H1 (cell line): Measurements from ENCODE around the gene TLL1. TPM values are rescaled to one million over a fixed set of nuclear protein-coding genes. Genes with fewer than 3 reads are reported as not detected.

Source experiments
- CHD2 ChIP-seq: IDR thresholded peaks from 2 replicates; pipeline ENCODE4 v1.6.1; 2012; ENCODE audit warnings: low read length, improper control_type of control experiment
- RAD21 ChIP-seq, 2 experiments: IDR thresholded peaks in 1 of 2; conservative IDR thresholded peaks in 1 of 2; 2 replicates each; pipeline ENCODE4 v1.6.1; 2011; ENCODE audit warnings: low read depth in 2 of 2, low read length in 2 of 2, improper control_type of control experiment in 1 of 2, inconsistent platforms in 1 of 2, mild to moderate bottlenecking in 1 of 2, moderate library complexity in 1 of 2
- RXRA ChIP-seq: IDR thresholded peaks from 2 replicates; pipeline ENCODE4 v1.6.1; 2011; ENCODE audit warnings: low read depth, mild to moderate bottlenecking, low read length, moderate library complexity; ENCODE audit not compliant: insufficient read depth
- polyA plus RNA-seq, 7 experiments: library from polyadenylated mRNA; depleted of rRNA in 3 of 7; stranded (reverse) in 5 of 7; unstranded in 2 of 7; fragments of >200 nt in 5 of 7; fragments of 200-250 nt in 2 of 7; gene quantifications; 1 replicate in 5 of 7; 2 replicates in 1 of 7; 4 replicates in 1 of 7; pipeline versions ENCODE4 v1.2.1 to v1.2.3, GENCODE V29; 2011 to 2013; ENCODE audit warnings: missing spikeins in 2 of 7, mixed read lengths in 2 of 7
- total RNA-seq: library from RNA; stranded (reverse); fragmentation: NEBNext Ultra II Directional; extraction: Animal tissue kit (Norgen Biotek cat#: 25700); gene quantifications from 2 replicates; pipeline ENCODE4 v1.2.1, GENCODE V29; 2021

TLL1 gene
- total and polyA plus RNA-seq, 2 of the 8 experiments (the other 6 are each of a cell fraction or from before 2014, with no cell fraction given) = 0.18 to 1.1 TPM

GRCh38 chr4:165991325-165992180 is 118.5 kb downstream of the TLL1 start (continued):
- TF ChIP-seq RAD21 (IDR thresholded peaks at IDR 0.05 in 1 of 2, conservative IDR thresholded peaks at IDR 0.05 in 1 of 2; ENCODE audit: low read depth in 2 of 2, low read length in 2 of 2) = no peak
- no peak for TF ChIP-seq CHD2
- TF ChIP-seq RXRA = no peak
